HG02885 (cell line): ENCODE results near the gene WNT4.

Source experiments
- ATAC-seq: cut with Tn5 transposase; IDR thresholded peaks from one replicate; pipeline ENCODE4 v1.9.1; 2021; ENCODE audit warnings: mild to moderate bottlenecking; ENCODE audit not compliant: unreplicated experiment, poor library complexity

WNT4 gene

DNA sequence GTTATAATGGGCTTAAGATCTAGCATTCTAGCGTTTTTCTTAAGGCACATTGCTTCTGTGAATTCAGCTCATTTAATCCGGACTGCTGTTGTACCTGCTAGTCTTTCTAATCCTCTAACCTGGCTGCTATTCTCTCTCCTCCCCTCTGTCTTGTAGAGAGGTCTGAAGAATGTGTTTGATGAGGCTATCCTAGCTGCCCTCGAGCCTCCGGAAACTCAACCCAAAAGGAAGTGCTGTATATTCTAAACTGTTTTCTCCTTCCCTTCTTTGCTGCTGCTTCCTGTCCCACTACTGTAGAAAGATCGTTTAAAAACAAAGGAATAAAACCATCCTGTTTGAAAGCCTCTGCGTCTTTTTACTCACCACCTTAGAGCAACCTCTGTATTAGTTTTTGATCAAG lies 53.1 kb downstream of the WNT4 start:
- ATAC-seq, result no peak

DNA sequence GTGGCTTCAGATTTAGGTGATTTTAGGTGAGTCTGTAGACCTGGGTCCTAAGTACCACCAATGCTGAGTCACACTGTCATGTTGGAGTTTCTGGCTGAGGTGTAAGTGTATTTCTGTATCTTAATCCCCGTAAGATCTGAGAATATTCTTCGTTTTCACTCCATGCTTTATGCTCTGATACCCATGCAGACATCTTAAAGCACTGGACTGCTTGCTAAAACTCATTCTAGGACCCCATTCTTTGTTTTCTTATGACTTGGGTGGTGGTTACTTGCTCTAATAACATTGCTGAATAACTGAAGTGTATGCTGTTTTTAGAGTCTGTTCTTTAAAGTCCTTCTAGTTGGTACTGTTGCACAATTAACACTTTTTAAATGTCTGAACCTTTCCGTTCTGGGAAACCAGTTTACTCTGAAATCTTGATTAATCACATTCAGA lies 53.7 kb downstream of the WNT4 start:
- ATAC-seq, result no peak

DNA sequence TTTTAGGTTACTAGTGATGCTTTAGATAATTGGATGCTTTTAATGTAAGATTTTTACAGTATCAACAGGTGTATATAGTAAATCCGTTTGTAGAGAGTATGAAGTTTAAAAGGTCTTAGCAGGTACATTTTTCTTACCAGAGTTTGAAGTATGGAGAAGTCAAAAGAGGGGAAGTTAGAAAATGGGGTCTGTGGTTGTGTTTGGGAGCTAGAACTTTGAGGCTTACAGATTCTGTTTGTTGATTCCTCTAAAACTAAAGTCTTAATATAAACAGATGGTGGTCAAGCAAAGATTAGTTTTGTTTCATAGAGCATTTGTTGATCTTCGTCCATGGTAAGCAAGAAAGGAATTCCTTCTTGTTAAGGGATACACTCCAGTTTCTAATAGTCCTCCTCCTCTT lies 54.6 kb downstream of the WNT4 start:
- no peak for ATAC-seq

GRCh38 chr1:22080191-22080590 lies 62.7 kb downstream of the WNT4 start:
- no peak for ATAC-seq

DNA sequence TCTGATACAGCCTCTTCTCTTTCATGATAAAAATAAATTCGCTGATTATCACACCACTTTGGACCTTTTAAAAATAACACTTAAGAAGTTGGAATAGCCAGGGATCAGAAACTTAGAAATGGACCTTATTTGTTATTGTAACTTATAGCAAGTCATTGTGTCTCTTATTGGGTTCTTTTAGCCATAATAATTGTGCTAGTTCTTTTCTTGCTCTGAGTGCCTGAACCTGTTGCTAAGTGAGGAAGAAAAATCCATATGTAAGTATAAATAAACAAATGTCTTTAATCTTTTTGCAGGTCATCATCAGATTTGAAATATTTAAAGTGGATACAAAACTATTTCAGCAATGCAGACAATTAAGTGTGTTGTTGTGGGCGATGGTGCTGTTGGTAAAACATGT lies 64.8 kb downstream of the WNT4 start:
- no peak for ATAC-seq

- no peak for ATAC-seq
Measured at GRCh38 chr1:22077728-22078127, 65.2 kb downstream of the WNT4 start.

DNA sequence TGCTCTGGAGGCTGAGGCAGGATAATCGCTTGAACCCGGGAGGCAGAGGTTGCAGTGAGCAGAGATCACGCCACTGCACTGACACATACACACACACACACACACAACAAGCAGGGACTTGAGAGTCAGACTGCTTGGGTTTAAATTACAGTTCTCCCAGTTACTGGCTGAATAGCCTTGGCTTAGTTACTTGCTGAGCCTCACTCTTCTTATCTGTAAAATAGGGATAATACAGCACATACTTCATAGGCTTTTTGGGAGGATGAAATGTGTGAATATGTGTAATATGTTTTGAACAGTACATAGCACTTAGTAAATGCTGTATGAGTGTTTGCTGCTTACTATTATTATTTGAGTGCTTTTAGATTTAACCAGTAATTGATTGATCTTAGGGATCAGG lies 66.6 kb downstream of the WNT4 start:
- ATAC-seq, result no peak

GRCh38 chr1:22075718-22076117 lies 67.2 kb downstream of the WNT4 start:
- ATAC-seq, result no peak

GRCh38 chr1:22074803-22075202 lies 68.1 kb downstream of the WNT4 start:
- no peak for ATAC-seq

DNA sequence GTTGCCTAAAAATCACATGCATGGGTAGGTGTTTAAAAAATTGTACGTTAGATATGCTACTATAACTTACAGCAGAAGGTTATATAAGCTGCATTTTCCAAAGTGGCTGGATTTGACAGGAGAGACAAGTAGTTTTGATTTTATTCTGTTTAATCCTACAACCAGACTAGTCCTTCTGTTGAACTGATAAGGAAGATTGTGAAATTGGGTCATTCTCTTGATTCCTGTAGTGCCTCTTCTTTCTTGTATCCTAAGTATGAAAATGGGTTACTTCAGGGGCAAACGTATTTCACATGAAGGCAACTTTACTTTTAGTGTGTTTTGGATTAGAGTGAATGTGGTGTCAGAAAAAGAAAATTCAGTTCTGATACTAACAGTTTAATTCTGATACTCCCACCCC lies 71.4 kb downstream of the WNT4 start:
- ATAC-seq, result no peak
